Ectodermal cell (in vitro differentiated cells): Measurements from ENCODE around the gene LIPC.

Experiments used
- H3K27ac ChIP-seq: 2 replicates; pipeline ENCODE4 v1.7.0; 2013; ENCODE audit warnings: mild to moderate bottlenecking, low read depth, low read length; ENCODE audit not compliant: insufficient read depth, poor library complexity, severe bottlenecking
- H3K27me3 ChIP-seq: 2 replicates; pipeline ENCODE4 v1.7.0; 2013; ENCODE audit warnings: mild to moderate bottlenecking, low read length; ENCODE audit not compliant: insufficient read depth, control insufficient read depth, poor library complexity, severe bottlenecking
- H3K36me3 ChIP-seq: one replicate; pipeline ENCODE4 v1.7.0; 2013; ENCODE audit warnings: low read length; ENCODE audit not compliant: control insufficient read depth, insufficient read depth
- H3K4me1 ChIP-seq: one replicate; pipeline ENCODE4 v1.7.0; 2013; ENCODE audit warnings: low read length; ENCODE audit not compliant: control insufficient read depth, insufficient read depth
- H3K4me3 ChIP-seq: 2 replicates; pipeline ENCODE4 v1.7.0; 2013; ENCODE audit warnings: low read depth, low read length, control low read depth; ENCODE audit not compliant: insufficient read depth
- H3K9me3 ChIP-seq: 2 replicates; pipeline ENCODE4 v1.7.0; 2013; ENCODE audit warnings: mild to moderate bottlenecking, low read length, moderate library complexity; ENCODE audit not compliant: control insufficient read depth
- WGBS, 2 experiments: methylation state at CpG; one replicate each; pipeline ENCODE4 v1.1.7; 2013; ENCODE audit warnings: missing lambda C conversion rate in 2 of 2; 5-methylcytosine and 5-hydroxymethylcytosine counted together

The LIPC gene

GRCh38 chr15:58549013-58549784 is 117.4 kb downstream of the LIPC start:
- WGBS, 2 experiments, result 84% methylated on average over 12 of the region's 12 CpGs
- H3K9me3 ChIP-seq, result no peaks in the 10 kb centered on the region
- no peaks in the 10 kb centered on the region for H3K36me3 ChIP-seq
- no peaks in the 10 kb centered on the region for H3K4me1 ChIP-seq
- no peak overlapping the region for H3K4me3 ChIP-seq
- no peaks in the 10 kb centered on the region for H3K27me3 ChIP-seq
- H3K27ac ChIP-seq, result no peak overlapping the region

GRCh38 chr15:58549785-58550074 is 117.9 kb downstream of the LIPC start:
- H3K4me1 ChIP-seq, result no peaks in the 10 kb centered on the region
- H3K27ac ChIP-seq, result no peak overlapping the region
- 94 to 96% methylated on average over 7 of the region's 7 CpGs for WGBS, 2 experiments
- no peak overlapping the region for H3K4me3 ChIP-seq
- no peaks in the 10 kb centered on the region for H3K27me3 ChIP-seq
- H3K9me3 ChIP-seq, result no peaks in the 10 kb centered on the region
- H3K36me3 ChIP-seq, result no peaks in the 10 kb centered on the region

- 94 to 96% methylated on average over 10 of the region's 10 CpGs for WGBS, 2 experiments
- H3K27ac ChIP-seq, result no peak overlapping the region
- H3K27me3 ChIP-seq, result no peaks in the 10 kb centered on the region
- no peaks in the 10 kb centered on the region for H3K9me3 ChIP-seq
- H3K4me1 ChIP-seq, result peaks cover 4% of the 10 kb centered on the region
- H3K36me3 ChIP-seq, result no peaks in the 10 kb centered on the region
- H3K4me3 ChIP-seq, result no peak overlapping the region
Measured at GRCh38 chr15:58551084-58551763, 119.4 kb downstream of the LIPC start.

- Histone ChIP-seq H3K4me1 (peaks cover 4% of the 10 kb centered on the region), H3K9me3 (no peaks in the 10 kb centered on the region), H3K4me3 (no peak overlapping the region), H3K36me3 (no peaks in the 10 kb centered on the region), H3K27me3 (no peaks in the 10 kb centered on the region), H3K27ac (no peak overlapping the region)
- 81 to 85% methylated on average over 23 of the region's 23 CpGs for WGBS, 2 experiments
Measured at GRCh38 chr15:58551764-58552504, 120.1 kb downstream of the LIPC start.

- no peak overlapping the region for H3K4me3 ChIP-seq
- H3K4me1 ChIP-seq, result peaks cover 4% of the 10 kb centered on the region
- 86 to 89% methylated on average over 24 of the region's 24 CpGs for WGBS, 2 experiments
- H3K27me3 ChIP-seq, result no peaks in the 10 kb centered on the region
- H3K9me3 ChIP-seq, result no peaks in the 10 kb centered on the region
- no peaks in the 10 kb centered on the region for H3K36me3 ChIP-seq
- H3K27ac ChIP-seq, result no peak overlapping the region
Measured at GRCh38 chr15:58552505-58553364, 120.9 kb downstream of the LIPC start.

DNA sequence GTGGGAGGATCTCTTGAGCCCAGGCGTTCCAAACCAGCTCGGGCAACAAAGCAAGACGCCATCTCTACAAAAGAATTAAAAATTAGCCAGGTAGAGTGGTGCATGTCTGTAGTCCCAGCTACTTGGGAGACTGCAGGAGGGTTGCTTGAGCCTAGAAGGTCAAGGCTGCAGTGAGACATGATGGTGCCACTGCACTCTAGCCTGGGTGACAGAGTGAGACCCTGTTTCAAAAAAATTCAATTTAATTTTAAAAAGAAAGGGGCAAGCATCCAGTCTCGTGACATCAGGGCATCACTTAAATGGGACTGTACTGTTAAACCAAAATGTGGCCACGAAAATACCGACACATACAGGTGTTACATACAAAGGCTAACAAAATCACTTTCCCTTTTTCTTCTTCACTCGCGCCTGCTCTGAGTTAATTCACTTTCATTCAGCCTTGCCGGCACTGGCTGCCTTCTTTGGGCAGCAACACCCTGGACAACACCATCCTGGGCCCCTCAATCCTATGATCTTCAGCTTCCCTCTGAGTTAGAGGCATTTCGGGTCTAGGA is 121.7 kb downstream of the LIPC start:
- 91 to 95% methylated on average over 10 of the region's 10 CpGs for WGBS, 2 experiments

GRCh38 chr15:58554758-58555157 is 123.0 kb downstream of the LIPC start:
- no peak overlapping the region for H3K27ac ChIP-seq
- no peaks in the 10 kb centered on the region for H3K9me3 ChIP-seq
- H3K4me1 ChIP-seq, result peaks cover 4% of the 10 kb centered on the region
- 85% methylated on average over 5 of the region's 5 CpGs for WGBS, 2 experiments
- H3K4me3 ChIP-seq, result no peak overlapping the region
- H3K27me3 ChIP-seq, result no peaks in the 10 kb centered on the region
- no peaks in the 10 kb centered on the region for H3K36me3 ChIP-seq

More for the DNA sequence above, 121.7 kb downstream of the LIPC start:
- H3K36me3 ChIP-seq, result no peaks in the 10 kb centered on the region
- H3K9me3 ChIP-seq, result no peaks in the 10 kb centered on the region
- no peaks in the 10 kb centered on the region for H3K27me3 ChIP-seq
- H3K27ac ChIP-seq, result no peak overlapping the region
- H3K4me3 ChIP-seq, result no peak overlapping the region
- peaks cover 4% of the 10 kb centered on the region for H3K4me1 ChIP-seq

- Histone ChIP-seq H3K27ac (no peak overlapping the region), H3K36me3 (no peaks in the 10 kb centered on the region), H3K4me3 (no peak overlapping the region), H3K9me3 (no peaks in the 10 kb centered on the region), H3K4me1 (peaks cover 4% of the 10 kb centered on the region), H3K27me3 (no peaks in the 10 kb centered on the region)
- WGBS, 2 experiments, result 68 to 70% methylated on average over 15 of the region's 15 CpGs
Measured at GRCh38 chr15:58555162-58556027, 123.6 kb downstream of the LIPC start.

DNA sequence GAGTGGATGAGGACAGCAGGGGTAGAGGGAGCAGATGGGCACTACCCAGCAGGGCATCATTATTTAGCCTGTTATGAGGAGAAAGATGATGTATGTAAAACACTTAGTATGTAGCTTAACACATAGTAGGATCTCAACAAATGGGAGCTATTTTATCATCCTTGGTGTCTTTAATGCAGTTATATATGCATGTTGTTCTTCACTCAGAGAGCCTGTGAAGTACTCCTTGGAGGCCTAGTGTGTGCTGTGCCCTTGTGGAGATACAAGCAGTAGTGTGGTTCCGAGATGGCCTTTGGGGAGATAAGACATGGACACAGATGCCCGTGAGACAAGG is 124.2 kb downstream of the LIPC start:
- WGBS, 2 experiments, result 87 to 88% methylated on average over 2 of the region's 2 CpGs
- no peak overlapping the region for H3K27ac ChIP-seq
- H3K9me3 ChIP-seq, result no peaks in the 10 kb centered on the region
- peaks cover 4% of the 10 kb centered on the region for H3K4me1 ChIP-seq
- no peaks in the 10 kb centered on the region for H3K27me3 ChIP-seq
- no peak overlapping the region for H3K4me3 ChIP-seq
- no peaks in the 10 kb centered on the region for H3K36me3 ChIP-seq
